Parathyroid adenoma (tissue), 2 donors: Measurements from ENCODE around the gene TUBB4B.

ENCODE experiments used
- H2AFZ ChIP-seq: fragments of 300-600 bp; sonication (generic); one replicate; pipeline ENCODE4 v1.7.0; 2017; ENCODE audit warnings: antibody characterized with exemption, mild to moderate bottlenecking
- H3K27ac ChIP-seq: fragments of 300-600 bp; sonication (generic); one replicate; pipeline ENCODE4 v1.7.0; 2017
- H3K27me3 ChIP-seq: fragments of 300-600 bp; sonication (generic); one replicate; pipeline ENCODE4 v1.7.0; 2017; ENCODE audit warnings: low read length; ENCODE audit not compliant: control insufficient read depth, insufficient read depth
- H3K36me3 ChIP-seq: fragments of 300-600 bp; sonication (generic); one replicate; pipeline ENCODE4 v1.7.0; 2017; ENCODE audit warnings: low read length; ENCODE audit not compliant: control insufficient read depth, insufficient read depth
- H3K4me1 ChIP-seq: fragments of 300-600 bp; sonication (generic); one replicate; pipeline ENCODE4 v1.7.0; 2017; ENCODE audit warnings: control low read depth
- H3K4me2 ChIP-seq: fragments of 300-600 bp; sonication (generic); one replicate; pipeline ENCODE4 v1.7.0; 2017; ENCODE audit warnings: low read length
- H3K4me3 ChIP-seq: fragments of 300-600 bp; sonication (generic); one replicate; pipeline ENCODE4 v1.7.0; 2017; ENCODE audit warnings: low read depth, low read length
- H3K79me2 ChIP-seq: fragments of 300-600 bp; sonication (generic); one replicate; pipeline ENCODE4 v1.7.0; 2017; ENCODE audit warnings: control low read depth
- H3K9ac ChIP-seq: fragments of 300-600 bp; sonication (generic); one replicate; pipeline ENCODE4 v1.7.0; 2017; ENCODE audit warnings: mild to moderate bottlenecking
- H3K9me3 ChIP-seq: fragments of 300-600 bp; sonication (generic); one replicate; pipeline ENCODE4 v1.7.0; 2017; ENCODE audit warnings: low read length; ENCODE audit not compliant: control insufficient read depth
- CTCF ChIP-seq: fragments of 300-600 bp; sonication (generic); IDR thresholded peaks from one replicate; pipeline ENCODE4 v1.7.0; 2017; ENCODE audit warnings: antibody characterized with exemption, mild to moderate bottlenecking
- donor health status: primary hyperparathyroidism.

TUBB4B gene

GRCh38 chr9:137206602-137207001 lies 34.5 kb upstream of the TUBB4B start:
- no peaks in the 10 kb centered on the region for H3K9me3 ChIP-seq
- H3K79me2 ChIP-seq = peaks cover 17% of the 10 kb centered on the region
- H3K4me1 ChIP-seq = no peaks in the 10 kb centered on the region
- no peak overlapping the region for H3K9ac ChIP-seq
- TF ChIP-seq CTCF = no peak
- H3K4me3 ChIP-seq = peak overlapping the region; percentile 74
- H3K27me3 ChIP-seq = no peaks in the 10 kb centered on the region
- no peak overlapping the region for H3K27ac ChIP-seq
- H3K4me2 ChIP-seq = peak overlapping the region; percentile 67
- H2AFZ ChIP-seq = no peak overlapping the region
- H3K36me3 ChIP-seq = no peaks in the 10 kb centered on the region

GRCh38 chr9:137211532-137211931 lies 29.6 kb upstream of the TUBB4B start:
- Histone ChIP-seq H3K27ac (no peak overlapping the region), H3K36me3 (no peaks in the 10 kb centered on the region), H3K4me2 (no peak overlapping the region), H3K9me3 (no peaks in the 10 kb centered on the region), H2AFZ (no peak overlapping the region), H3K79me2 (no peaks in the 10 kb centered on the region), H3K4me3 (no peak overlapping the region), H3K4me1 (no peaks in the 10 kb centered on the region), H3K9ac (no peak overlapping the region), H3K27me3 (no peaks in the 10 kb centered on the region)
- no peak for TF ChIP-seq CTCF

- Histone ChIP-seq H2AFZ (no peak overlapping the region), H3K27me3 (no peaks in the 10 kb centered on the region), H3K36me3 (no peaks in the 10 kb centered on the region), H3K9ac (no peak overlapping the region), H3K9me3 (no peaks in the 10 kb centered on the region), H3K79me2 (no peaks in the 10 kb centered on the region), H3K4me1 (no peaks in the 10 kb centered on the region), H3K27ac (no peak overlapping the region), H3K4me3 (no peak overlapping the region), H3K4me2 (no peak overlapping the region)
- TF ChIP-seq CTCF = no peak
Observed at GRCh38 chr9:137212520-137212919, 28.6 kb upstream of the TUBB4B start.

- no peak for TF ChIP-seq CTCF
- no peaks in the 10 kb centered on the region for H3K27me3 ChIP-seq
- H3K4me3 ChIP-seq = no peak overlapping the region
- no peaks in the 10 kb centered on the region for H3K79me2 ChIP-seq
- no peak overlapping the region for H2AFZ ChIP-seq
- H3K36me3 ChIP-seq = no peaks in the 10 kb centered on the region
- H3K9me3 ChIP-seq = no peaks in the 10 kb centered on the region
- no peaks in the 10 kb centered on the region for H3K4me1 ChIP-seq
- H3K27ac ChIP-seq = no peak overlapping the region
- no peak overlapping the region for H3K9ac ChIP-seq
- H3K4me2 ChIP-seq = no peak overlapping the region
Observed at GRCh38 chr9:137213160-137214060, 27.7 kb upstream of the TUBB4B start.

GRCh38 chr9:137214620-137215019 lies 26.5 kb upstream of the TUBB4B start:
- Histone ChIP-seq H3K4me2 (no peak overlapping the region), H3K9me3 (no peaks in the 10 kb centered on the region), H3K79me2 (no peaks in the 10 kb centered on the region), H3K27me3 (no peaks in the 10 kb centered on the region), H3K27ac (no peak overlapping the region), H3K36me3 (no peaks in the 10 kb centered on the region), H3K4me3 (no peak overlapping the region), H3K4me1 (no peaks in the 10 kb centered on the region), H2AFZ (no peak overlapping the region), H3K9ac (no peak overlapping the region)
- no peak for TF ChIP-seq CTCF
